Mesodermal cell (in vitro differentiated cells): ENCODE measurements around the gene GLTP.
"Not testable (repeated sequence)": the region's sequence is repeated elsewhere in the genome, so short reads cannot be mapped to it uniquely, and the experiment has no call there.

Experiments
- H3K27ac ChIP-seq: 2 replicates; pipeline ENCODE4 v1.7.0; 2013; ENCODE audit warnings: mild to moderate bottlenecking, low read depth, low read length, moderate library complexity; ENCODE audit not compliant: severe bottlenecking
- H3K36me3 ChIP-seq: 2 replicates; pipeline ENCODE4 v1.7.1; 2013; ENCODE audit warnings: mild to moderate bottlenecking, low read length, moderate library complexity; ENCODE audit not compliant: control insufficient read depth, insufficient read depth
- H3K4me1 ChIP-seq: one replicate; pipeline ENCODE4 v1.7.1; 2013; ENCODE audit warnings: mild to moderate bottlenecking, low read length; ENCODE audit not compliant: insufficient read depth, control insufficient read depth, poor library complexity, severe bottlenecking
- H3K4me3 ChIP-seq: 2 replicates; pipeline ENCODE4 v1.7.0; 2013; ENCODE audit warnings: low read length, control low read depth, mild to moderate bottlenecking; ENCODE audit not compliant: insufficient read depth, poor library complexity, severe bottlenecking; ENCODE audit errors: extremely low read depth
- H3K9me3 ChIP-seq: 2 replicates; pipeline ENCODE4 v1.7.1; 2013; ENCODE audit warnings: mild to moderate bottlenecking, low read length, moderate library complexity; ENCODE audit not compliant: control insufficient read depth
- WGBS, 2 experiments: methylation state at CpG; one replicate each; pipeline ENCODE4 v1.1.5; 2013; ENCODE audit warnings: missing lambda C conversion rate in 2 of 2; ENCODE audit not compliant: insufficient coverage in 2 of 2; 5-methylcytosine and 5-hydroxymethylcytosine counted together

The GLTP gene

GRCh38 chr12:109860977-109861376 is 19.4 kb downstream of the GLTP start:
- no peaks in the 10 kb centered on the region for H3K9me3 ChIP-seq
- H3K4me1 ChIP-seq = peaks cover 9% of the 10 kb centered on the region
- H3K36me3 ChIP-seq = peaks cover 14% of the 10 kb centered on the region
- no peak overlapping the region for H3K4me3 ChIP-seq
- no peak overlapping the region for H3K27ac ChIP-seq
- WGBS, 2 experiments = 92 to 96% methylated on average over 2 to 3 of the region's 5 CpGs

- H3K36me3 ChIP-seq = peaks cover 22% of the 10 kb centered on the region
- no peaks in the 10 kb centered on the region for H3K9me3 ChIP-seq
- 86 to 94% methylated on average over 3 to 4 of the region's 5 CpGs for WGBS, 2 experiments
- H3K4me1 ChIP-seq = no peaks in the 10 kb centered on the region
- H3K27ac ChIP-seq = no peak overlapping the region
- no peak overlapping the region for H3K4me3 ChIP-seq
Measured at GRCh38 chr12:109858764-109859163, 21.6 kb downstream of the GLTP start.

- Histone ChIP-seq H3K4me1 (no peaks in the 10 kb centered on the region), H3K9me3 (no peaks in the 10 kb centered on the region), H3K4me3 (no peak overlapping the region), H3K36me3 (peaks cover 22% of the 10 kb centered on the region), H3K27ac (no peak overlapping the region)
- WGBS, 2 experiments = 93 to 98% methylated on average over 6 of the region's 6 CpGs
Measured at GRCh38 chr12:109857715-109858114, 22.6 kb downstream of the GLTP start.

- Histone ChIP-seq H3K36me3 (peaks cover 29% of the 10 kb centered on the region), H3K4me3 (no peak overlapping the region), H3K9me3 (no peaks in the 10 kb centered on the region), H3K4me1 (no peaks in the 10 kb centered on the region), H3K27ac (no peak overlapping the region)
- WGBS, 2 experiments = 90 to 95% methylated on average over 12 to 13 of the region's 14 CpGs
Measured at GRCh38 chr12:109855377-109855776, 25.0 kb downstream of the GLTP start.

- H3K9me3 ChIP-seq, H3K4me3 ChIP-seq, H3K27ac ChIP-seq, H3K4me1 ChIP-seq: not testable (repeated sequence)
- peaks cover 13% of the 10 kb centered on the region for H3K36me3 ChIP-seq
- WGBS, 2 experiments = 91 to 95% methylated on average over 4 to 5 of the region's 6 CpGs
Measured at GRCh38 chr12:109850518-109850917, 29.8 kb downstream of the GLTP start.

- no peaks in the 10 kb centered on the region for H3K9me3 ChIP-seq
- H3K4me3 ChIP-seq = no peak overlapping the region
- peaks cover 7% of the 10 kb centered on the region for H3K36me3 ChIP-seq
- H3K27ac ChIP-seq = no peak overlapping the region
- 82 to 84% methylated on average over 7 of the region's 7 CpGs for WGBS, 2 experiments
- H3K4me1 ChIP-seq = no peaks in the 10 kb centered on the region
Measured at GRCh38 chr12:109847142-109847735, 33.1 kb downstream of the GLTP start.

- Histone ChIP-seq H3K36me3 (no peaks in the 10 kb centered on the region), H3K4me3 (no peak overlapping the region), H3K4me1 (no peaks in the 10 kb centered on the region), H3K27ac (no peak overlapping the region), H3K9me3 (no peaks in the 10 kb centered on the region)
- WGBS, 2 experiments = 86 to 94% methylated on average over 5 to 6 of the region's 7 CpGs
Measured at GRCh38 chr12:109845824-109846205, 34.5 kb downstream of the GLTP start.

GRCh38 chr12:109844983-109845823 is 35.1 kb downstream of the GLTP start:
- Histone ChIP-seq H3K9me3 (no peaks in the 10 kb centered on the region), H3K4me1 (no peaks in the 10 kb centered on the region), H3K36me3 (no peaks in the 10 kb centered on the region), H3K4me3 (no peak overlapping the region), H3K27ac (no peak overlapping the region)
- whole genome bisulfite sequencing, 2 experiments = 5 to 9% methylated on average over 13 to 18 of the region's 30 CpGs

GRCh38 chr12:109844091-109844490 is 36.2 kb downstream of the GLTP start:
- Histone ChIP-seq H3K27ac (no peak overlapping the region), H3K9me3 (no peaks in the 10 kb centered on the region), H3K4me1 (no peaks in the 10 kb centered on the region), H3K4me3 (no peak overlapping the region), H3K36me3 (no peaks in the 10 kb centered on the region)
- 90 to 94% methylated on average over 5 of the region's 5 CpGs for WGBS, 2 experiments

GRCh38 chr12:109842021-109842420 is 38.3 kb downstream of the GLTP start:
- Histone ChIP-seq H3K4me3 (no peak overlapping the region), H3K27ac (no peak overlapping the region), H3K9me3 (no peaks in the 10 kb centered on the region), H3K4me1 (no peaks in the 10 kb centered on the region), H3K36me3 (no peaks in the 10 kb centered on the region)
- WGBS, 2 experiments = 93 to 94% methylated on average over 3 of the region's 5 CpGs

- no peaks in the 10 kb centered on the region for H3K36me3 ChIP-seq
- no peak overlapping the region for H3K4me3 ChIP-seq
- no peaks in the 10 kb centered on the region for H3K9me3 ChIP-seq
- H3K27ac ChIP-seq = no peak overlapping the region
- WGBS, 2 experiments = 75 to 81% methylated on average over 8 to 9 of the region's 9 CpGs
- no peaks in the 10 kb centered on the region for H3K4me1 ChIP-seq
Measured at GRCh38 chr12:109841356-109841755, 39.0 kb downstream of the GLTP start.
